ENCODE results near the gene C5orf47.

C5orf47 gene

DNA sequence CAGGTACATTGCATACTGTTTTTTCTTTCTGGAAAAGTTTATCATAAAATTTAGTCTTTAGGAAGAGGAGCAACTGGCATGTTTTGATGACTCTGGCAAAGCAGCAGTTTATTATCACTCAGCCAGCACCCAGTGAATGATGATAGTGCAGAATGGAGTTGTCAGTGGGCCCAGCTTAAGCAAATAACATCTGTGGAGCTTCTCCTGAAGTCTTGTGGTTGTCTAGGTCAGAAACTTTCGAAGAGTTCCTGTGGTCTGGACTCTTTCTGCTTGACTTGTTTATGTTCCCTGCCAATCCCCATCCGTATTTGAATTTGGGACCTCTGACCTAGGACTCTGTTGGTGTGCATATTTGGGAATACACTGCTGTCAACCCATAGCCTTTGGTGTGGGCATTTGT is 38.1 kb upstream of the C5orf47 start:
- no peak for DNase-seq (ENCODE audit: low spot score)
- TF ChIP-seq, protein P1, sequence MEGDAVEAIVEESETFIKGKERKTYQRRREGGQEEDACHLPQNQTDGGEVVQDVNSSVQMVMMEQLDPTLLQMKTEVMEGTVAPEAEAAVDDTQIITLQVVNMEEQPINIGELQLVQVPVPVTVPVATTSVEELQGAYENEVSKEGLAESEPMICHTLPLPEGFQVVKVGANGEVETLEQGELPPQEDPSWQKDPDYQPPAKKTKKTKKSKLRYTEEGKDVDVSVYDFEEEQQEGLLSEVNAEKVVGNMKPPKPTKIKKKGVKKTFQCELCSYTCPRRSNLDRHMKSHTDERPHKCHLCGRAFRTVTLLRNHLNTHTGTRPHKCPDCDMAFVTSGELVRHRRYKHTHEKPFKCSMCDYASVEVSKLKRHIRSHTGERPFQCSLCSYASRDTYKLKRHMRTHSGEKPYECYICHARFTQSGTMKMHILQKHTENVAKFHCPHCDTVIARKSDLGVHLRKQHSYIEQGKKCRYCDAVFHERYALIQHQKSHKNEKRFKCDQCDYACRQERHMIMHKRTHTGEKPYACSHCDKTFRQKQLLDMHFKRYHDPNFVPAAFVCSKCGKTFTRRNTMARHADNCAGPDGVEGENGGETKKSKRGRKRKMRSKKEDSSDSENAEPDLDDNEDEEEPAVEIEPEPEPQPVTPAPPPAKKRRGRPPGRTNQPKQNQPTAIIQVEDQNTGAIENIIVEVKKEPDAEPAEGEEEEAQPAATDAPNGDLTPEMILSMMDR (IDR thresholded peaks at IDR 0.05; ENCODE audit: extremely low read depth, missing control alignments), result no peak

DNA sequence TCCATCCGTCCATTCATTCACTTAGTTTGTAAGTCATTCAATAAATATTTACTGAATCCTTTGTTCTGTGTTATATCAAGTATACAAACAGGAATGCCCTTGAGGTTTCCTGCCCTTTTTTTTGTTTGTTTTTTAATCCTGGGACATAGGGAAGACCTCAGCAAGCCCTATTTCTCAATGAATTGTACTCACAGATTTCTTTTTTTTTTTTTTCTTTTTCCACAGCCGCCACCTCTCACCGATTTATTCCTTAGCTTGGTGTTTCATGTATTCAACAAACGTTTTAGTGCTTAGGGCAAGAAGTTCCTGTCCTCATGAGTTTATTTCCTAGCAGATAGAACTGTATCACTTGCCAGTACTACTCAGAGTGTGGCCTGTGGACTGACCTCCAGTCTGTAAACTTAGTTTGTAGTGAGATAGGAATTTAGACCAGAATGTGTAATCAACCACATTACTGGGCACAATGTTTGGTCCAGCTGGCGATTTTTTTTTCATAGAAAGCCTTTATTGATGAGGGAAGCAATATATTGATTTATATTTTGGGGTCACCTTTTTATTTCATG is 35.4 kb upstream of the C5orf47 start:
- no peak for DNase-seq (ENCODE audit: low spot score)

DNA sequence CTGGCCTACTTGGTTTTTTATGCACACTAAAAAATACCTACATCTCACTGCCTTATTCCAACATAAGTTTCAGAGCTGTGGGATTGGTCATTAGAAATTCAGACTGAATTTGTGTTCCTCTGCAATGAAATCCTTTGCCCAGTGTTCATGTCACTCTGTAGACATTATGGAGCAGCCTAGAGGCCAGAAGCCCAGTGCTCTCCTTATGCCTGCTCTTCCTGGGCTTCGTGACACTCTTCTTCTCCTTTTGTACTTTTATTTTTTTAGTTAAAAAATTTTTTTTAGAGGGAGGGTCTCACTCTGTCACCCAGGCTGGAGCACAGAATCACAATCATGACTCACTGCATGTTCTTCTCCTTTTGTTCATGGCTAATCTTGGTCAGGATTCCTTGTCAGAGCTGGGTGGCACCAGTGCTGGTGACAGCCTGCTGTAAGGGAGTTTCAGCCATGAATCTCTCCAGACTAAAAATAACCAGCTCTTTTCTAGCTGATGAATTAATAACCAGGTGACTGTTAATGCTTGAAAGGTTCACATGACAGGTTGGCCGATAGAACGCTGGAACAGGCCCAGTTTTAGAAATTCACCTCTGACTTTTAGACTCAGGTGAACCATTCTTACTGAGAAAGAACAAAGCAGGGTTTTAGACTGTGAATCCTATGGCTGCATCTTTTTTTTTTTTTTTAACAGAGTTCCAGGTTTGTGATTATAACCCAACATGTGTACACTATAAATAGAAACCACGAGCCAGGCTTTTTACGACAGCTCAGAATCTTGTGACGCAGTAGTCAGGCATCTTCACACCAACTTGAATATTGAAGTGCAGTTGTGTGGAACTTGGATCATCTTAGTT is 34.1 kb upstream of the C5orf47 start:
- DNase-seq (ENCODE audit: low spot score), result no peak
- TF ChIP-seq, protein P1 (IDR thresholded peaks at IDR 0.05; ENCODE audit: extremely low read depth, missing control alignments), result no peak

More for the DNA sequence above, 35.4 kb upstream of the C5orf47 start:
- TF ChIP-seq, protein P1 (IDR thresholded peaks at IDR 0.05; ENCODE audit: extremely low read depth, missing control alignments), result no peak

DNA sequence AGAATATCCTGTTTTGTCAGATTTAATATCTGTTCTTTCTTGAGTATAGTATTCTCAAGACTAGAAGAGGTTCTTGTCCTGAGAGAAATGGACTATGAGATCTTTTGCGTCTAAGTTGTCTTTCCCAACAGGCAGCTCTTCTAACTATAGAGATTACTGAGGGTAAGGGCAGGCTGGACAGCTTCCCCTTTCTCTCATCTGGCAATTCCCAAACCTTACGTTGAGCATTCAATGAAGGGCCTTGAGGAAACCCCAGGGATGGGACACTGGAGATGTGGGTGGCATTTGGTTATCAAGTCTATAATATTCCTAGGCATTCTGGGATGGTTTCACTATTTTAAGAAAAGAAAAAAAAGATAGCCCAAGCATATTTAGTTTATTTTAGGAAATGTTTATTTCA is 28.0 kb upstream of the C5orf47 start:
- DNase-seq (ENCODE audit: low spot score), result no peak
- TF ChIP-seq, protein P1 (IDR thresholded peaks at IDR 0.05; ENCODE audit: extremely low read depth, missing control alignments), result no peak

DNA sequence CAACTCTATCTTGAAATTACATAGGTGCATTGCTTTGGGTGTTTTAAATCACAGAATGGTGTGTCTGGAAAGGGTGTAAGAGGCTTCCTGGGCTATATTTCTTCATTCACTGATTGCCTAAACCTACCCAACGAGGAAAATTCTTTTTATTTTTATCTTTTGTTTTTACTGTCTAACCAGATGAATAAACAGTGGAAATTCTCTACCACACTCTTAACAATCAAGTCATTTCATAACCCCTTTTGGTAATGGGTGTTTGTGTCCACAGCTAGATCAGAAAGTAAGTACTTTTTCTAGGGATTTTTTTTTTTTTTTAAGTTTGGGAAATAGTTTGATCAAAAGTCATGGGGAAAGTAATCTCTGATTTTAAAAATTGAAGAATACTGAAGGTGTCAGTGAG is 27.6 kb upstream of the C5orf47 start:
- no peak for DNase-seq (ENCODE audit: low spot score)
- TF ChIP-seq, protein P1 (IDR thresholded peaks at IDR 0.05; ENCODE audit: extremely low read depth, missing control alignments), result no peak

DNA sequence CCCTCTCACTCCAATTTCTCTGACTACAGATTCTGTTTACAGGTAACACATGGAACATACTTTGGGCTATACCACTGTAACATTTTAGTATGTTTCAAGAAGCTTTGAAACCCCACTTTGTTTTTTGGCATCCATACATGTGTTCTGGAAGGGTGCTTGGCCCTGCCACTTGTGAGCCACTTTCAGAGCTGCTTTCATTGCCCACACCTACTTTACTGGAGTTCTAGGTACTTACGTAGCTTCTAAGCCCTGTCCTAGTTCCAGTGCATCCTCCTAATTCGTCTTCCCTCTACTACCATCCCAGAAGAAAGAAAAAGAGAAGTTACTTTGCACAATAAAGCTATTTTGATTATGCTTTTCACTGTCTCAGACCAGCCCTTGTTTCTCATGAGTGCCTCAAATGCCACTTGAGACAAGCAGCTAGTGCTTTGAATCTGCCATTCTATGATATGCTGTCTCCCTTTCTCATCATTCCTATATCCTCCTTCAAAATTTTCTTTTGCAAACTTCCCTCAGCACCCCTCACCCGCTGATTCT is 26.5 kb upstream of the C5orf47 start:
- DNase-seq (ENCODE audit: low spot score), result no peak
- TF ChIP-seq, protein P1 (IDR thresholded peaks at IDR 0.05; ENCODE audit: extremely low read depth, missing control alignments), result no peak

DNA sequence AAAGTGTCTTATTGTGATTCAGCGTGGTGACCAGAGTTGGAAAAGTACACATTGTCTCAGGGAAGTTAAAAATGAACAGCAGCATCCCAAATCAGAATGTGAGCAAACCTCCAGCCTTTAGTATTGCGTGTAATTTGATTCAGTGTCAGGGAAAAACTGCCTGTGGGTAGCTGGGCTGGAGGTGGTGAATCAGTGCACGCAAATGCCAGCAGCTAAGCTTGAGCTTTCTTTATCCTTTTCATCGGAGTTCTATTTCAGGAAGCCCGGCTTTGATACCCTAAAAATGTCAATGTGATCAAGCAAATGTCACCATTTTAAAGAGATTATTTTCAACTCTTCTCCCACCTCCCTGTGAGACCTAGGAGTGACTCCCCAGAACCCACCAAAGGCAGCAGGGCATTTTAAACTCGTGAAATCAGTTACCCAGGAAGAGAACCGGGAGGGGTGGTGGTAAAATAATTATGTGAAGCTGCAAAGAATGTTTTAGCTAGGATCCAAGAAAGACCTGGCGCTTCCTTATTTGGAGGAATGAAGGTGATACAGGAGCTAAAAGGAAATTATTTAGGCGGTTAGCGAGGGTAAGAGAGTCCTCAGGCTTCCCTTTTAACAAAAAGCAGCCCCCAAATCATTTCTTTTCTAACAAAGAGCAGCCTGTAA is 25.7 kb upstream of the C5orf47 start:
- TF ChIP-seq, protein P1 (IDR thresholded peaks at IDR 0.05; ENCODE audit: extremely low read depth, missing control alignments), result no peak
- DNase-seq (ENCODE audit: low spot score), result no peak
